H9 (cell line): ENCODE data around the gene ZNF791. TPM values are rescaled to one million over a fixed set of nuclear protein-coding genes. Genes with fewer than 3 reads are reported as not detected.
"Not testable (repeated sequence)": the region's sequence is repeated elsewhere in the genome, so short reads cannot be mapped to it uniquely, and the experiment has no call there.

Source experiments
- DNase-seq: peaks from one replicate; pipeline ENCODE4 v3.0.0-alpha.2; 2017
- H2AFZ ChIP-seq: one replicate; pipeline ENCODE4 v1.6.1; 2013; ENCODE audit warnings: mild to moderate bottlenecking, low read length, control low read depth, moderate library complexity
- H2AK5ac ChIP-seq: 2 replicates; pipeline ENCODE4 v1.6.1; 2013; ENCODE audit warnings: low read length, control low read depth, mixed read lengths; ENCODE audit not compliant: insufficient read length
- H2BK120ac ChIP-seq: one replicate; pipeline ENCODE4 v1.6.1; 2013; ENCODE audit warnings: low read depth, mild to moderate bottlenecking, low read length, control low read depth, inconsistent platforms; ENCODE audit not compliant: poor library complexity, severe bottlenecking
- H2BK12ac ChIP-seq: 2 replicates; pipeline ENCODE4 v1.6.1; 2013; ENCODE audit warnings: low read length, control low read depth, mixed read lengths, low read depth; ENCODE audit not compliant: insufficient read length
- H2BK15ac ChIP-seq: 2 replicates; pipeline ENCODE4 v1.6.1; 2013; ENCODE audit warnings: low read depth, low read length, control low read depth
- H2BK20ac ChIP-seq: one replicate; pipeline ENCODE4 v1.6.1; 2013; ENCODE audit warnings: low read depth, mild to moderate bottlenecking, low read length, control low read depth, inconsistent platforms; ENCODE audit not compliant: poor library complexity, severe bottlenecking
- H2BK5ac ChIP-seq: 2 replicates; pipeline ENCODE4 v1.6.1; 2013; ENCODE audit warnings: low read length, control low read depth, mixed read lengths; ENCODE audit not compliant: insufficient read length
- H3K14ac ChIP-seq: 2 replicates; pipeline ENCODE4 v1.6.1; 2013; ENCODE audit warnings: low read length, control low read depth; ENCODE audit not compliant: insufficient read depth
- H3K18ac ChIP-seq: 2 replicates; pipeline ENCODE4 v1.6.1; 2013; ENCODE audit warnings: low read depth, mild to moderate bottlenecking, mixed read lengths, low read length, control low read depth; ENCODE audit not compliant: insufficient read length
- H3K23ac ChIP-seq: 2 replicates; pipeline ENCODE4 v1.6.1; 2013; ENCODE audit warnings: low read length, control low read depth, mixed read lengths, low read depth; ENCODE audit not compliant: insufficient read length
- H3K23me2 ChIP-seq: 2 replicates; pipeline ENCODE4 v1.6.1; 2013; ENCODE audit warnings: low read depth, mild to moderate bottlenecking, mixed read lengths, low read length, control low read depth; ENCODE audit not compliant: insufficient read length, poor library complexity, severe bottlenecking
- H3K27ac ChIP-seq: 2 replicates; pipeline ENCODE4 v1.5.1; 2013; ENCODE audit warnings: low read length, control low read depth, mixed read lengths, low read depth; ENCODE audit not compliant: insufficient read length
- H3K27me3 ChIP-seq: 2 replicates; pipeline ENCODE4 v1.6.1; 2013; ENCODE audit warnings: low read length, control low read depth, inconsistent platforms; ENCODE audit not compliant: insufficient read depth
- H3K4ac ChIP-seq: 2 replicates; pipeline ENCODE4 v1.6.1; 2013; ENCODE audit warnings: low read depth, mild to moderate bottlenecking, control low read depth, inconsistent platforms, low read length, moderate library complexity
- H3K4me1 ChIP-seq: 2 replicates; pipeline ENCODE4 v1.6.1; 2013; ENCODE audit warnings: low read length, control low read depth, inconsistent platforms; ENCODE audit not compliant: insufficient read depth
- H3K4me2 ChIP-seq: 2 replicates; pipeline ENCODE4 v1.6.1; 2013; ENCODE audit warnings: low read length, control low read depth, mixed read lengths; ENCODE audit not compliant: insufficient read length, insufficient read depth
- H3K56ac ChIP-seq: 2 replicates; pipeline ENCODE4 v1.6.1; 2013; ENCODE audit warnings: low read depth, mild to moderate bottlenecking, mixed read lengths, low read length, control low read depth; ENCODE audit not compliant: insufficient read length
- H3K79me1 ChIP-seq: 2 replicates; pipeline ENCODE4 v1.6.1; 2013; ENCODE audit warnings: low read depth, mild to moderate bottlenecking, moderate library complexity, low read length, control low read depth, inconsistent platforms; ENCODE audit not compliant: insufficient read depth, poor library complexity, severe bottlenecking
- H3K79me2 ChIP-seq: 2 replicates; pipeline ENCODE4 v1.6.1; 2013; ENCODE audit warnings: low read length, control low read depth, inconsistent platforms; ENCODE audit not compliant: insufficient read depth
- H3K9ac ChIP-seq: 2 replicates; pipeline ENCODE4 v1.6.1; 2013; ENCODE audit warnings: low read length, control low read depth, mixed read lengths; ENCODE audit not compliant: insufficient read length; ENCODE audit errors: extremely low read depth
- H3K9me3 ChIP-seq: one replicate; pipeline ENCODE4 v1.6.1; 2013; ENCODE audit warnings: low read depth, low read length, inconsistent platforms; ENCODE audit not compliant: control insufficient read depth
- H3T11ph ChIP-seq: one replicate; pipeline ENCODE4 v1.6.1; 2013; ENCODE audit warnings: mild to moderate bottlenecking, low read length, control low read depth, inconsistent platforms
- H4K20me1 ChIP-seq: one replicate; pipeline ENCODE4 v1.6.1; 2013; ENCODE audit not compliant: control insufficient read depth, insufficient read length, insufficient read depth
- H4K5ac ChIP-seq: 2 replicates; pipeline ENCODE4 v1.6.1; 2013; ENCODE audit warnings: low read depth, mild to moderate bottlenecking, mixed read lengths, low read length, control low read depth; ENCODE audit not compliant: insufficient read length
- H4K8ac ChIP-seq: replicated peaks from 2 replicates; pipeline ENCODE4 v1.6.1; 2013; ENCODE audit warnings: low read length, control low read depth, mixed read lengths, low read depth; ENCODE audit not compliant: insufficient read length
- H4K91ac ChIP-seq: 2 replicates; pipeline ENCODE4 v1.6.1; 2013; ENCODE audit warnings: low read depth, mild to moderate bottlenecking, moderate library complexity, mixed read lengths, low read length, control low read depth; ENCODE audit not compliant: insufficient read length
- H3K27ac Mint-ChIP-seq, 3 experiments: 2 replicates in 2 of 3; 3 replicates in 1 of 3; pipeline ENCODE4 v1.8.0; 2020 to 2021; ENCODE audit warnings: mixed read lengths in 3 of 3, mild to moderate bottlenecking in 1 of 3, moderate library complexity in 1 of 3
- H3K27me3 Mint-ChIP-seq: 2 replicates; pipeline ENCODE4 v1.8.0; 2021; ENCODE audit warnings: low read depth, mild to moderate bottlenecking, moderate library complexity, mixed read lengths
- H3K36me3 Mint-ChIP-seq, 3 experiments: 2 replicates in 2 of 3; 3 replicates in 1 of 3; pipeline ENCODE4 v1.8.0; 2020 to 2021; ENCODE audit warnings: low read depth in 3 of 3, mixed read lengths in 3 of 3; ENCODE audit not compliant: insufficient read depth in 1 of 3
- H3K4me1 Mint-ChIP-seq, 2 experiments: 2 replicates each; pipeline ENCODE4 v1.8.0; 2020; ENCODE audit warnings: mixed read lengths in 2 of 2
- H3K4me3 Mint-ChIP-seq, 2 experiments: 2 replicates in 1 of 2; 3 replicates in 1 of 2; pipeline ENCODE4 v1.8.0; 2020 to 2021; ENCODE audit warnings: mild to moderate bottlenecking in 2 of 2, mixed read lengths in 2 of 2, moderate library complexity in 1 of 2
- H3K9me3 Mint-ChIP-seq, 2 experiments: 2 replicates in 1 of 2; 3 replicates in 1 of 2; pipeline ENCODE4 v1.8.0; 2020; ENCODE audit warnings: mild to moderate bottlenecking in 2 of 2, mixed read lengths in 2 of 2, moderate library complexity in 1 of 2
- CTCF ChIP-seq: fragments of 200-600 bp; sonication (generic); conservative IDR thresholded peaks from 3 replicates; pipeline ENCODE4 v1.8.0; 2021; ENCODE audit warnings: antibody characterized with exemption, mild to moderate bottlenecking
- WGBS: extraction: QIAGEN DNeasy Blood & Tissue Kit; methylation state at CpG from one replicate; pipeline ENCODE4 v1.1.7; 2013; ENCODE audit warnings: missing lambda C conversion rate, low lambda C conversion rate, mixed read lengths; ENCODE audit not compliant: insufficient read length; ENCODE audit errors: extremely low coverage; 5-methylcytosine and 5-hydroxymethylcytosine counted together
- total RNA-seq: library from RNA; stranded (reverse); gene quantifications from 2 replicates; pipeline ENCODE4 v1.2.1, GENCODE V29; 2021

ZNF791 gene
- total RNA-seq, 1 experiment from 2014 or later = 20.2 TPM

GRCh38 chr19:12642506-12642905 lies 31.8 kb downstream of the ZNF791 start:
- Histone ChIP-seq H2BK15ac (no peak overlapping the region), H2BK12ac (no peak overlapping the region), H2AFZ (no peak overlapping the region), H3K4me1 (no peaks in the 10 kb centered on the region), H4K5ac (no peak overlapping the region), H2BK120ac (no peak overlapping the region), H3K14ac (no peak overlapping the region), H2AK5ac (no peak overlapping the region), H3K4me2 (no peak overlapping the region), H3K23me2 (peaks cover 4% of the 10 kb centered on the region), H3K56ac (no peak overlapping the region), H3K9ac (no peak overlapping the region), H4K8ac (no peak overlapping the region), H3T11ph (no peak overlapping the region), H3K27ac (no peak overlapping the region), H3K18ac (no peak overlapping the region), H2BK20ac (no peak overlapping the region), H4K20me1 (no peaks in the 10 kb centered on the region), H3K4ac (no peak overlapping the region), H3K79me2 (no peaks in the 10 kb centered on the region), H3K9me3 (no peaks in the 10 kb centered on the region), H3K79me1 (no peaks in the 10 kb centered on the region), H3K23ac (no peak overlapping the region), H4K91ac (no peak overlapping the region), H2BK5ac (no peak overlapping the region), H3K27me3 (no peaks in the 10 kb centered on the region)
- Mint-ChIP-seq H3K27ac (no peak overlapping the region), H3K4me3 (no peak overlapping the region), H3K27me3 (peaks cover 12% of the 10 kb centered on the region), H3K9me3 (peaks cover 3 to 4% of the 10 kb centered on the region in 2 experiments; a peak in 4 of 5 replicates), H3K4me1 (peaks cover 2 to 5% of the 10 kb centered on the region in 2 experiments; a peak in 1 of 4 replicates), H3K36me3 (peaks cover 2 to 12% (median 5%) of the 10 kb centered on the region in 3 experiments; a peak in 4 of 7 replicates)
- no CpG with 5 or more reads among the region's 26 CpGs for WGBS
- TF ChIP-seq CTCF = no peak
- DNase-seq = no peak

GRCh38 chr19:12643716-12644115 lies 33.0 kb downstream of the ZNF791 start:
- H2BK5ac ChIP-seq, DNase-seq, H3K4me3 Mint-ChIP-seq, H4K20me1 ChIP-seq, H3K27ac ChIP-seq, H2AFZ ChIP-seq, H3K27ac Mint-ChIP-seq, H4K8ac ChIP-seq, H2BK120ac ChIP-seq, H3K4me1 Mint-ChIP-seq, H3K18ac ChIP-seq, H3K79me1 ChIP-seq, H3K4me2 ChIP-seq, H3K23me2 ChIP-seq, H4K91ac ChIP-seq, H3K79me2 ChIP-seq, H2AK5ac ChIP-seq, H3K14ac ChIP-seq, H3K9me3 Mint-ChIP-seq, H3K9ac ChIP-seq, H2BK20ac ChIP-seq, H3K4ac ChIP-seq, H3K4me1 ChIP-seq, H3K56ac ChIP-seq, H3T11ph ChIP-seq, H3K27me3 ChIP-seq, H3K23ac ChIP-seq, H3K9me3 ChIP-seq, H4K5ac ChIP-seq, H2BK15ac ChIP-seq, H2BK12ac ChIP-seq, H3K27me3 Mint-ChIP-seq: not testable (repeated sequence)
- no CpG with 5 or more reads among the region's 14 CpGs for WGBS
- H3K36me3 Mint-ChIP-seq = peaks cover 2 to 12% (median 5%) of the 10 kb centered on the region in 3 experiments; a peak in 4 of 7 replicates
